Kidney tubule cell (primary cell): Measurements from ENCODE around the gene ACAP1.
"Not testable (repeated sequence)": the region's sequence is repeated elsewhere in the genome, so short reads cannot be mapped to it uniquely, and the experiment has no call there.

Source experiments
- DNase-seq: peaks from one replicate; pipeline ENCODE4 v3.0.0-alpha.2; 2018; ENCODE audit warnings: low spot score

Gene ACAP1

DNA sequence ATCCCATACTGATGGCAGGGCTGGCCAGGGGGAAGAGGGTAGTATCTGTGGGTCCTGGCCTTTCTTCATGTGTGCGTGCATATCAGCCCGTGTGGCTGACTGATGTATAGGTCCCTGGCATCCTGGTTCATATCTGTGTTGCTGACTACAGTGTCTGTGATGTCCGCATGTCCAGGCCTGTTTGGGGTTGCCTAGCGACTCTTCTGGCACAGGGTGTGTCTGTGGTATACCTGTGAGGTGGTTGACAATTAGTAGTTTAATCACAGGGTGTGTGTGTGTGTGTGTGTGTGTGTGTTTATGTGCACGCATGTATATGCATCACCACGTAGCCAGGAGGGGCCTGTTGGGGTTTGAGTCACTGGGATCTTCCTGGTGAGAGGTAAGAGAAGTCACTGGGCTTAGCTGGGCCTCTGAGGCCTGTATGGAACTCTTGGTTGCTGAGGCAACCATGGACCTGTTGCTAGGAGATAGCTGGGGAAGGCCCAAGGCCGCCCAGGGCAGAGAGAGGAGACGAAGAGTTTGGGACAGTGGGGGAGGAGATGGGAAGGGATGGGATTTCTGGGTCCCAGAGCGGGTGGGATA lies 18.0 kb downstream of the ACAP1 start:
- peak; percentile 73 for DNase-seq

GRCh38 chr17:7355053-7355452 lies 18.7 kb downstream of the ACAP1 start, which contains the start of gene TMEM95:
TMEM95 (plus strand) TSS chr17:7355156; CDS start chr17:7355205, 49 bp downstream.
- peak; percentile 35 for DNase-seq

DNA sequence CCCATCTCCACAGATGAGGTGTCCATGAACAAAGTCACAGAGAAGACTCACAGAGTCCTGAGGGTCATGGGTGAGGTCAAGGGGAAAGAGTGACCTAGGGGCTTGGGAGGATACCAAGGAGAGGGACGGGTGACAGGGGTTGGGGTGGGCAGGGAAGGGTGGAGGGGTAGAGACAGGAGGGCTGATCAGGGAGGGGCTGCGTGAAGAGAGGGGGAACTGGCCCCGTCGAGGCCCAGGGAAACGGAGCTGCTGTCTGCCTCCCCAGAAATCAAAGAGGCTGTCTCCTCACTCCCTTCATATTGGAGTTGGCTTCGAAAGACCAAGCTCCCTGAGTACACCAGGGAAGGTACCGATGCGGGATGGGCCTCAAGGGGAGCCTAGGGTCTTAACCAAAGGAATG lies 19.2 kb downstream of the ACAP1 start:
- DNase-seq = no peak

DNA sequence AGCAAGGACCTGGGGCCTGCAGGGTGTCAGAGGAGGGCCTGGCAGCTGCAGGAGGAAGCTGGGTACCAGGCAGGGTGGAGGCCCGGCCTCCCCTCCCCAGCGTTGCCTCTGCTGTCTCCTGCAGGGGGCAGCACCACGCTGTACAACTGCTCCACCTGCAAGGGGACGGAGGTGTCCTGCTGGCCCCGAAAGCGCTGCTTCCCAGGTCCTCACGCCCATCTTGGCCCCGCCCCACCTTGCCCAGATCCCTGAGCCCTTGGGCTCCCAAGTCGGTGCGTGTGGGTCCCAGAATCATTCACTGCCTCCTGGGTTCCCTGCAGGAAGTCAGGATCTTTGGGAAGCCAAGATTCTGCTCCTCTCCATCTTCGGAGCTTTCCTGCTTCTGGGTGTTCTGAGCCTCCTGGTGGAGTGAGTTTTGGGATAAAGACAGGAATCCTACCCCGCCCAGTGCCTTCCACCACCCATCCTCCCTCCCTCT lies 19.8 kb downstream of the ACAP1 start:
- DNase-seq = peak; percentile 87

DNA sequence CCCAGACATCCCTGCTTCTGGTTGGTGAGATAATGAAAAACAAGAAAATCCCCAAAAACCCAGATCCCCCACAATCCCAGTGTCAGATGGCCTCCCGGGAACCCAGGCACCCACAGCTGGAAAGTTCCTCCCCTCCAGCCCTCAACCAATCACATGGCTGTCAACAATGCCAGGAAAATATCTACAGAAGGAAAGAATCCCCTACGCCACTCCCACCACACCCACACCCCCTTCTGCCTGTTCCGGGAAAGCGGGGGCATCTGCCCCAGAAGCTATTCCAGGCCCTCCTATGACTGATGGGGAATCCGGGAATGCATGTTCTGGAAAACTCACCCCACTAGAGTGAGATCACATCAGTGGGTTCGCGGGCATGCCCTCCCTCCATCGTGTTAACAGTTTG lies 20.4 kb downstream of the ACAP1 start:
- DNase-seq = no peak

DNA sequence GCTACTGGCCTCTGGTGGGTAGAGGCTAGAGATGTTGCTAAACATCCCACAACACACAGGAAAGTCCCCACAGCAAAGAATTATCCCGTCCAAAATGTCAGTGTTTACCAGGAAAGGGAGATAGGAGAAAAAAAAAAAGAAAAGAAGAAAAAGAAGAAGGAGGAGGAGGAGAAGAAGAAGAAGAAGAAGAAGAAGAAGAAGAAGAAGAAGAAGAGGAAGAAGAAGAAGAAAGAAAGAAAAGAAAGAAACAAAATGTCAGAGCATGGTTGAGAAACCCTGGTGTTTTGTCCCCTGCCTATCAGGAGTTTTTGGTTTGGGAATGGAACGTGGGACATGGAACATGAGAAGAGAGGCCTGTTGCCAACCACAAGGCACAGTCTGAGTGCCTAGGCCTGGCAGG lies 21.1 kb downstream of the ACAP1 start:
- no peak for DNase-seq

- no peak for DNase-seq
Observed at GRCh38 chr17:7361906-7362305, 25.6 kb downstream of the ACAP1 start.

DNA sequence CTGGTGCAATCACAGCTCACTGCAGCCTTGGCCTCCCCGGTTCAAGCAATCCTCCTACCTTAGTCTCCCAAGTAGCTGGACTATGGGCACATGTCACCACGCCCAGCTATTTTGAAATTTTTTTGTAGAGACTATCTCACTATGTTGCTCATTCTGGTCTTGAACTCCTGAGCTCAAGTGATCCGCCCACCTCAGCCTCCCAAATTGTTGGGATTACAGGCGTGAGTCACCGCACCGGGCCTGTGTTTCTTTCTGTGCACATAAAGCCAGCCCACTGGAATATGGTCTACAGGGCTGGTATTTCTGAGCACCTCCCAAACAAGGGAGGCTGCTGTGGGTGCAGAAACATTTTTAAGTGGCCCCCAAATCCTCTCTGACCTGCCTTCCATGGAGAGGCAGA lies 27.0 kb downstream of the ACAP1 start:
- no peak for DNase-seq

DNA sequence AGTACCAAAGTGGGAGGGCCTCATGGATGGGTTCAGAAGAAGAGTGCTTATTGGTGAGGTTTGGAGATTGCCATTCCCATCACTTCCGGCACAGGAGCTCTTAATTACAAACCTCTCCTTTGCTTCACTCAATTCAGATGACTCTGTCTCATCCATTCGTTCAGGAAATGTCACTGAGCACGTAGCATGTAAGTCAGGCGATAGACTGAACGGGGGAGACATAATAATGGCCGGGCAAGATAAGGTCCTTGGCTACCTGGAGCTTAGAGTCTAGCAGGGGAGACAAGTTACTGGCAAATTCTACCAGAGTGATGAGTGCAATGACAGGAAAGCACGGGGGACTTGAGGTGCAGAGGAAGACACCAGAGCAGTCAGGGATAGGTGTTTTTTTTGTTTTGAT lies 29.6 kb downstream of the ACAP1 start:
- DNase-seq = not testable (repeated sequence)

GRCh38 chr17:7367083-7367482 lies 30.8 kb downstream of the ACAP1 start:
- no peak for DNase-seq

DNA sequence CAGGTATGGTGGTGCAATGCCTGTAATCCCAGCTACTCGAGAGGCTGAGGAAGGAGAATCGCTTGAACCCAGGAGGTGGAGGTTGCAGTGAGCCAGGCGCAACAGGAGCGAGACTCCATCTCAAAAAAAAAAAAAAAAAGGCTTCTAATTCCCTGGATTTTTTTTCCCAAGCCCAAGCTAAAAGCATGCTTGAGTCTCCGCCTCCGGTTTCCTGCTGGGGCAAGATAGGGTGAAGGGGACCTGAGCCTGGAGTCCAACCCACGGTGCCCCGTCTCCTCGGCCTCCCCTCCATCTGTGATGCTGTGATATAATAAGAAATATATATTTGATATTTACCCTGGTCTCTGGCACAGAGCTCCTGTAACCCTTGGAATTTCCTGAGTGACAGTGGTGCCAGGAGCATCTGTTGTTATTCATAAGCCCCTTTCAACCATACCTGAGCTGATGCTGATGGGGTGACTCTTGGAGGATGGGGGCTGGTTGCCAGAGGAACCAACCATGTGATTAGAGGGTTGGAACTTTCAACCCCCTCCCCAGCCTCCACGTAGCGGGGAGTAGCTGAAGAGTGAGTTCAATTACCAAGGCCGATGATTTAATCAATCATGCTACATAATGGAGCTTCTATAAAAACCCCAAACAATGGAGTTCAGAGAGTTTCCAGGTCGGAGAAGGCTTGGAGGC lies 31.7 kb downstream of the ACAP1 start:
- DNase-seq = no peak

GRCh38 chr17:7368599-7368994 lies 32.3 kb downstream of the ACAP1 start:
- DNase-seq = not testable (repeated sequence)

GRCh38 chr17:7369825-7370224 lies 33.5 kb downstream of the ACAP1 start:
- no peak for DNase-seq

GRCh38 chr17:7370853-7371252 lies 34.5 kb downstream of the ACAP1 start:
- no peak for DNase-seq

DNA sequence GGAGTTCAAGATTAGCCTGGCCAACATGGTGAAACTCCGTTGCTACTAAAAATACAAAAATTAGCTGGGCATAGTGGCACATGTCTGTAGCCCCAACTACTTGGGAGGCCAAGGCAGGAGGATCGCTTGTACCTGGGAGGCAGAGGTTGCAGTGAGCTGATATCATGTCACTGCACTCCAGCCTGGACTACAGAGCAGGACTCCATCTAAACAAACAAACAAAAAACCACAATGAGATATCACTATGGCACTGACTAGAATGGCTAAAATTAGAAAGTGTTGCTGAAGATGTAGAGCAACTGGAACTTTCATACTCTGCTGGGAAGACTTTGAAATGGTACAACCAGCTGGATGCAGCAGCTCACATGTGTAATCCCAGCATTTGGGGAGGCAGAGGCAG lies 38.0 kb downstream of the ACAP1 start:
- no peak for DNase-seq

DNA sequence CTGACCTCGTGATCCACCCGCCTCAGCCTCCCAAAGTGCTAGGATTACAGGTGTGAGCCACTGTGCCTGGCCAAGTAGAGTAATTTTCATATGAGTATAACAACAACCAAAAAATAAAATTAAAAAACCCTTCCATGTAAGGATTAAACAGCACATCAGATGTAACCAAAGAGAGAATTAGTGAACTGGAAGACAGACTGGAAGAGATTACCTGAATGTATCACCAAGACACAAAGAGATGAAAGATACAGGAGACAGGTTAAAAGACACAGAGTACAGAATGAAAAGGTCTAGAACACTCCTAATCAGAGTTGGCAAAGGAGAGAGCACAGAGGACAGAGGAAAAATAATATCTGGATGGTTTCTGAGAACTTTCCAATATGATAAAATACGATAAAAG lies 42.8 kb downstream of the ACAP1 start:
- DNase-seq = no peak

GRCh38 chr17:7380321-7380720 lies 44.0 kb downstream of the ACAP1 start:
- peak; percentile 29 for DNase-seq

DNA sequence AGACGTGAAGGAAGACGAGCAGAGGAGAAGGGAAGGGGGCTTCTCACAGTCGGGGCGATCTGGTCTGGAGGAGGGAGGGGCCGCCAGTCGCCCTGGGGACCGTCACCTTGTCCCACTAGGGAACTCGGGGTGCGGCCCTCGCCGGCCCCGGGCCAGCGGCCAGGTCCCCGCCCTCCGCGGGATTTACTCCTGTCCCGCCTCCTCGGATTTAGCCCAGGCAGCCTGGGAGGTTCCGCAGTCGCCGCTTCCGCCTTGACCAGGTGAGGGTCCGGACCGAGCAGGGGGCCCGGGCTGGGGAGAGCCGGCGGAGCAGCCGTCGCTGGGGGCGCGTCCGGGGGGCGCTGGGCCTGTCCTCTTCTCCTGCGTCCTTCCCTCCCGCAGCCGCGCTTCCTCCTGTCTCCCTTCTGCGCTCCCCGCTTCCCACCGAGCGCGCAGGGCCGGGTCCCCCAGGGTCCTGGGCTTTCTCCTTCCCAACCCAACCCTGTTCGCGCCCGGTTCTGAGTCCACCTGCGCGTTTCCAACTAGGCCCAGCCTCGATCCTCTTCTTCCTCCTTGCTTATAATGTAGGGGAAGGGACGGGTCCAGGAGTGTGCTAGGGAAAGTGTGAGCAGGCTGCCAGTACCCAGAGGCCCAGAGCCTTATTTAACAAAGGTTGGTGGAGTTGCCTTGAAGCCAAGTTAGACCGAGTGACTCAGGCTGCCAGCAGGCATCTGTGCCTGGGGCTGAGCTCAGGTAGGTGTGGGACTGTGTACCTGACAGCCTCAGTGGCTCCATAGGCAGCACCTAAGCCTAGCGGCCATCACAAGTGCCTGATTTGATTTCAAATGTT lies 44.7 kb downstream of the ACAP1 start, which contains the start of gene TNK1:
Gene TNK1 (plus strand): TSS at position 235 of the 829 bp plus-strand sequence. CDS start 1,838 bp downstream, outside the sequence.
- peak; percentile 72 for DNase-seq

DNA sequence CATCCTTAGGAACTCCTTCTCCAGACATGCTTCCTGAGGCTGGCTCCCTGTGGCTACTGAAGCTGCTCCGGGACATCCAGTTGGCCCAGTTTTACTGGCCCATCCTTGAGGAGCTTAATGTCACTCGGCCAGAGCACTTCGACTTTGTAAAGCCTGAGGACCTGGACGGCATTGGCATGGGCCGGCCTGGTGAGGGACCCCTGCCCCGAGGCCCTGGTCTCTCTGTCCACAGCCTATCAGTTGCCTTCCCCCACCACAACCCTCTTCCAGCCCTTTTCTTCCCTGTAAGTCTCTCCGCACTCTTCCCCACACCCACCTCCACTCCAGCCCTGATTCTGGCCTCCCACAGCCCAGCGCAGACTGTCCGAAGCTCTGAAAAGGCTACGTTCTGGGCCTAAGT lies 46.6 kb downstream of the ACAP1 start:
- no peak for DNase-seq

GRCh38 chr17:7383371-7383741 lies 47.0 kb downstream of the ACAP1 start:
- DNase-seq = no peak

DNA sequence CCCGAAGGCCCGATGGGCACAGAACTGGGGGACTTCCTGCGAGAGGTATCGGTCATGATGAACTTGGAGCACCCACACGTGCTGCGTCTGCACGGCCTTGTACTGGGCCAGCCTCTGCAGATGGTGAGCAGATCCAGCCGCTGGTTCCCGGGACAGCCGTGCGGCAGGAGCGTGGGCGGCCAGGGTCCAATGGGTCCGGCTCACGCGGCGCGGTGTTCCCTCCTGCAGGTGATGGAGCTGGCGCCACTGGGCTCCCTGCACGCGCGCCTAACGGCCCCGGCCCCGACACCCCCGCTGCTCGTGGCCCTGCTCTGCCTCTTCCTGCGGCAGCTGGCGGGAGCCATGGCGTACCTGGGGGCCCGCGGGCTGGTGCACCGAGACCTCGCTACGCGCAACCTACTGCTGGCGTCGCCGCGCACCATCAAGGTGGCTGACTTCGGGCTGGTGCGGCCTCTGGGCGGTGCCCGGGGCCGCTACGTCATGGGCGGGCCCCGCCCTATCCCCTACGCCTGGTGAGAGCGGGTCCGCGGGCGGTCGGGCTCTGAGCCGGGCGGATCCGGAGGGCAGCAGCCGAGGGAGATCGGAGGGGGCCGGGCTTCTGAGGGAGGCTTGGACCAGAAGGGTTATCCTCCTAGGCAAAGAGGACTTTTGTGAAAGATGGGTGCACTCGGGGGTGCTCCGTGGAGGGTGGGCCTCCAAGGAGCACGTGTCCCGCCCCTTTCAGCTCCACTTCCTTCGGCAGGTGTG lies 47.6 kb downstream of the ACAP1 start:
- DNase-seq = no peak

GRCh38 chr17:7384489-7385081 lies 48.3 kb downstream of the ACAP1 start:
- no peak for DNase-seq
